GM12878 (cell line): Measurements from ENCODE around the gene PPM1K. TPM values are rescaled to one million over a fixed set of nuclear protein-coding genes. Genes with fewer than 3 reads are reported as not detected.

Source experiments
- ASH2L ChIP-seq: fragments of 300-600, 200-600 bp; sonication (generic); IDR thresholded peaks from 2 replicates; pipeline ENCODE4 v1.6.1; 2017; ENCODE audit warnings: low read depth, mild to moderate bottlenecking, borderline replicate concordance
- CBX5 ChIP-seq: sonication (generic); IDR thresholded peaks from 2 replicates; pipeline ENCODE4 v1.6.1; 2016; ENCODE audit warnings: low read depth, moderate library complexity, mild to moderate bottlenecking, inconsistent platforms
- CHD4 ChIP-seq: fragments of 200-600 bp; sonication (generic); IDR thresholded peaks from 2 replicates; pipeline ENCODE4 v1.6.1; 2016; ENCODE audit warnings: mild to moderate bottlenecking
- EED ChIP-seq: sonication (generic); IDR thresholded peaks from 2 replicates; pipeline ENCODE4 v1.6.1; 2016; ENCODE audit warnings: antibody characterized with exemption, low read depth
- JUNB ChIP-seq: IDR thresholded peaks from 2 replicates; pipeline ENCODE4 v1.6.1; 2016; ENCODE audit warnings: antibody characterized with exemption, mild to moderate bottlenecking
- KAT2A ChIP-seq: conservative IDR thresholded peaks from 2 replicates; pipeline ENCODE4 v1.6.1; 2011; ENCODE audit warnings: low read depth, low read length; ENCODE audit not compliant: control insufficient read depth
- MTA2 ChIP-seq: fragments of 450-650 bp; IDR thresholded peaks from 2 replicates; pipeline ENCODE4 v1.6.1; 2016; ENCODE audit warnings: low read depth, mild to moderate bottlenecking, moderate library complexity
- NRF1 ChIP-seq: conservative IDR thresholded peaks from 2 replicates; pipeline ENCODE4 v1.6.1; 2011; ENCODE audit warnings: mild to moderate bottlenecking, low read depth, low read length, improper control_type of control experiment
- PKNOX1 ChIP-seq: fragments of 450-650 bp; IDR thresholded peaks from 2 replicates; pipeline ENCODE4 v1.6.1; 2016; ENCODE audit warnings: mild to moderate bottlenecking
- POLR2A ChIP-seq: IDR thresholded peaks from 2 replicates; pipeline ENCODE4 v1.6.1; 2011; ENCODE audit warnings: low read depth, mild to moderate bottlenecking, low read length
- POLR2AphosphoS5 ChIP-seq: IDR thresholded peaks from 2 replicates; pipeline ENCODE4 v1.6.1; 2011; ENCODE audit warnings: mild to moderate bottlenecking, low read length, inconsistent platforms
- RAD21 ChIP-seq: IDR thresholded peaks from 2 replicates; pipeline ENCODE4 v1.6.1; 2011; ENCODE audit warnings: mild to moderate bottlenecking, low read depth, low read length, moderate library complexity; ENCODE audit not compliant: insufficient read depth
- RBBP5 ChIP-seq: fragments of 200-600 bp; sonication (generic); conservative IDR thresholded peaks from 2 replicates; pipeline ENCODE4 v1.6.1; 2016
- RELA ChIP-seq: fragments of 450-650 bp; IDR thresholded peaks from 2 replicates; pipeline ENCODE4 v1.8.0; 2014; ENCODE audit warnings: borderline replicate concordance; ENCODE audit not compliant: partially characterized antibody
- SKIL ChIP-seq: fragments of 450-650 bp; IDR thresholded peaks from 2 replicates; pipeline ENCODE4 v1.6.1; 2017; ENCODE audit warnings: mild to moderate bottlenecking, low read depth, inconsistent platforms; ENCODE audit not compliant: poor library complexity, severe bottlenecking
- SMARCA5 ChIP-seq: fragments of 450-650 bp; IDR thresholded peaks from 2 replicates; pipeline ENCODE4 v1.6.1; 2017; ENCODE audit warnings: mild to moderate bottlenecking
- SREBF2 ChIP-seq: IDR thresholded peaks from 2 replicates; pipeline ENCODE4 v1.6.1; 2012; ENCODE audit warnings: mild to moderate bottlenecking, low read length
- SRF ChIP-seq, 2 experiments: IDR thresholded peaks; 2 replicates each; pipeline ENCODE4 v1.6.1; 2011; ENCODE audit warnings: low read depth in 2 of 2, low read length in 2 of 2, mild to moderate bottlenecking in 1 of 2, moderate library complexity in 1 of 2
- TCF3 ChIP-seq: IDR thresholded peaks from 2 replicates; pipeline ENCODE4 v1.6.1; 2012; ENCODE audit warnings: low read depth, mild to moderate bottlenecking, low read length, borderline replicate concordance; ENCODE audit not compliant: insufficient read depth
- polyA plus RNA-seq, 11 experiments: library from polyadenylated mRNA; depleted of rRNA in 4 of 11; unstranded in 6 of 11; stranded (reverse) in 5 of 11; fragments of >200 nt; fragmentation: Nextera tagmentation in 4 of 11; fragmentation: Illumina TruSeq in 1 of 11; extraction: Ambion mirVana in 4 of 11; extraction: Trizol in 1 of 11; gene quantifications; 1 replicate in 1 of 11; 2 replicates in 10 of 11; pipeline versions ENCODE4 v1.2.1 to v1.2.3, GENCODE V29; 2011 to 2016; ENCODE audit warnings: inconsistent platforms in 2 of 11, missing spikeins in 2 of 11, low read depth in 1 of 11
- total RNA-seq, 4 experiments: library from RNA; depleted of rRNA in 3 of 4; stranded (reverse); fragments of >200 nt in 3 of 4; fragmentation: Illumina TruSeq in 1 of 4; extraction: Trizol in 1 of 4; gene quantifications; 2 replicates each; pipeline versions ENCODE4 v1.2.1 to v1.2.3, GENCODE V29; 2013 to 2021
- TF ChIP-seq, protein P1 (sequence below): IDR thresholded peaks from 2 replicates; pipeline ENCODE4 v1.6.1; 2012; ENCODE audit warnings: improper control_type of control experiment, low read depth, low read length; ENCODE audit not compliant: insufficient replicate concordance

Gene PPM1K
- total and polyA plus RNA-seq, 10 of the 15 experiments (the other 5 are each of a cell fraction or from before 2014, with no cell fraction given) = 25.0 to 79.1 (median 36.9) TPM

- TF ChIP-seq KAT2A = no peak
- 0 out of 4 replicates have a peak, but pooled peaks of 1 of the 2 experiments have one; percentile 29 for TF ChIP-seq SRF (IDR thresholded peaks at IDR 0.05; ENCODE audit: low read depth in 2 of 2, low read length in 2 of 2)
- no peak for TF ChIP-seq JUNB
- no peak; the same call in 1 of the 2 replicates for TF ChIP-seq SMARCA5
- no peak for TF ChIP-seq SREBF2
- TF ChIP-seq ASH2L = no peak
- peak; percentile 10 for TF ChIP-seq SKIL
- TF ChIP-seq RAD21 = no peak
- no peak for TF ChIP-seq RBBP5
- no peak for TF ChIP-seq CHD4
- peak; percentile 77; the same call in 1 of the 2 replicates for TF ChIP-seq TCF3
- peak; percentile 67 for TF ChIP-seq NRF1
- TF ChIP-seq CBX5 = 0 out of 2 replicates have a peak, but pooled peaks have one; percentile 5
- TF ChIP-seq POLR2AphosphoS5 = peak; percentile 85
- TF ChIP-seq, protein P1, sequence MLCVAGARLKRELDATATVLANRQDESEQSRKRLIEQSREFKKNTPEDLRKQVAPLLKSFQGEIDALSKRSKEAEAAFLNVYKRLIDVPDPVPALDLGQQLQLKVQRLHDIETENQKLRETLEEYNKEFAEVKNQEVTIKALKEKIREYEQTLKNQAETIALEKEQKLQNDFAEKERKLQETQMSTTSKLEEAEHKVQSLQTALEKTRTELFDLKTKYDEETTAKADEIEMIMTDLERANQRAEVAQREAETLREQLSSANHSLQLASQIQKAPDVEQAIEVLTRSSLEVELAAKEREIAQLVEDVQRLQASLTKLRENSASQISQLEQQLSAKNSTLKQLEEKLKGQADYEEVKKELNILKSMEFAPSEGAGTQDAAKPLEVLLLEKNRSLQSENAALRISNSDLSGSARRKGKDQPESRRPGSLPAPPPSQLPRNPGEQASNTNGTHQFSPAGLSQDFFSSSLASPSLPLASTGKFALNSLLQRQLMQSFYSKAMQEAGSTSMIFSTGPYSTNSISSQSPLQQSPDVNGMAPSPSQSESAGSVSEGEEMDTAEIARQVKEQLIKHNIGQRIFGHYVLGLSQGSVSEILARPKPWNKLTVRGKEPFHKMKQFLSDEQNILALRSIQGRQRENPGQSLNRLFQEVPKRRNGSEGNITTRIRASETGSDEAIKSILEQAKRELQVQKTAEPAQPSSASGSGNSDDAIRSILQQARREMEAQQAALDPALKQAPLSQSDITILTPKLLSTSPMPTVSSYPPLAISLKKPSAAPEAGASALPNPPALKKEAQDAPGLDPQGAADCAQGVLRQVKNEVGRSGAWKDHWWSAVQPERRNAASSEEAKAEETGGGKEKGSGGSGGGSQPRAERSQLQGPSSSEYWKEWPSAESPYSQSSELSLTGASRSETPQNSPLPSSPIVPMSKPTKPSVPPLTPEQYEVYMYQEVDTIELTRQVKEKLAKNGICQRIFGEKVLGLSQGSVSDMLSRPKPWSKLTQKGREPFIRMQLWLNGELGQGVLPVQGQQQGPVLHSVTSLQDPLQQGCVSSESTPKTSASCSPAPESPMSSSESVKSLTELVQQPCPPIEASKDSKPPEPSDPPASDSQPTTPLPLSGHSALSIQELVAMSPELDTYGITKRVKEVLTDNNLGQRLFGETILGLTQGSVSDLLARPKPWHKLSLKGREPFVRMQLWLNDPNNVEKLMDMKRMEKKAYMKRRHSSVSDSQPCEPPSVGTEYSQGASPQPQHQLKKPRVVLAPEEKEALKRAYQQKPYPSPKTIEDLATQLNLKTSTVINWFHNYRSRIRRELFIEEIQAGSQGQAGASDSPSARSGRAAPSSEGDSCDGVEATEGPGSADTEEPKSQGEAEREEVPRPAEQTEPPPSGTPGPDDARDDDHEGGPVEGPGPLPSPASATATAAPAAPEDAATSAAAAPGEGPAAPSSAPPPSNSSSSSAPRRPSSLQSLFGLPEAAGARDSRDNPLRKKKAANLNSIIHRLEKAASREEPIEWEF = no peak
- peak; percentile 5 for TF ChIP-seq RELA
- no peak; the same call in none of the 2 replicates for TF ChIP-seq POLR2A
- no peak for TF ChIP-seq MTA2
- peak; percentile 99 for TF ChIP-seq PKNOX1
- TF ChIP-seq EED = no peak
Measured at GRCh38 chr4:88284439-88285234, at the start of gene PPM1K (continued).
